Measurements from ENCODE around the gene PDZD2.

GRCh38 chr5:32150366-32150765 is 511.4 kb downstream of the PDZD2 start:
- TF ChIP-seq CTCF (IDR thresholded peaks at IDR 0.05) = no peak
- no peak for TF ChIP-seq EP300 (IDR thresholded peaks at IDR 0.05)
- TF ChIP-seq POLR2AphosphoS5 (IDR thresholded peaks at IDR 0.05) = no peak

Measured in stomach (tissue), 4 donors.